KMS-11 (cell line): ENCODE results near the gene CHGA.

Experiments used
- H2AFZ ChIP-seq: fragments of 200-600 bp; sonication (generic); 2 replicates; pipeline ENCODE4 v1.6.1; 2016; ENCODE audit warnings: antibody characterized with exemption, mixed run types, low read depth
- H3K27ac ChIP-seq: fragments of 200-600 bp; sonication (generic); 2 replicates; pipeline ENCODE4 v1.6.1; 2016; ENCODE audit warnings: mild to moderate bottlenecking, mixed run types
- H3K27me3 ChIP-seq: fragments of 200-600 bp; sonication (generic); 2 replicates; pipeline ENCODE4 v1.6.1; 2017; ENCODE audit warnings: mild to moderate bottlenecking, low read depth, mixed run types, moderate library complexity; ENCODE audit not compliant: insufficient read depth
- H3K36me3 ChIP-seq: fragments of 200-600 bp; sonication (generic); 2 replicates; pipeline ENCODE4 v1.6.1; 2017; ENCODE audit warnings: mild to moderate bottlenecking, mixed run types; ENCODE audit not compliant: insufficient read depth
- H3K4me1 ChIP-seq: fragments of 200-600 bp; sonication (generic); 2 replicates; pipeline ENCODE4 v1.6.1; 2016; ENCODE audit warnings: mild to moderate bottlenecking, low read depth, mixed run types; ENCODE audit not compliant: poor library complexity, severe bottlenecking
- H3K4me2 ChIP-seq: fragments of 200-600 bp; sonication (generic); 2 replicates; pipeline ENCODE4 v1.7.0; 2016; ENCODE audit warnings: mild to moderate bottlenecking, mixed run types
- H3K4me3 ChIP-seq: fragments of 200-600 bp; sonication (generic); IDR thresholded peaks from 2 replicates; pipeline ENCODE4 v1.6.1; 2017; ENCODE audit warnings: low read depth, low read length, mixed read lengths; ENCODE audit not compliant: insufficient read depth
- H3K79me2 ChIP-seq: fragments of 200-600 bp; sonication (generic); 2 replicates; pipeline ENCODE4 v1.6.1; 2016; ENCODE audit warnings: low read depth, mixed run types; ENCODE audit not compliant: insufficient read depth
- H3K9ac ChIP-seq: fragments of 200-600 bp; sonication (generic); 2 replicates; pipeline ENCODE4 v1.6.1; 2016; ENCODE audit warnings: mild to moderate bottlenecking, mixed run types
- H4K20me1 ChIP-seq: fragments of 200-600 bp; sonication (generic); 2 replicates; pipeline ENCODE4 v1.6.1; 2016; ENCODE audit warnings: mild to moderate bottlenecking, mixed run types; ENCODE audit not compliant: insufficient read depth
- TF ChIP-seq, protein P1 (sequence below): fragments of 200-600 bp; sonication (generic); conservative IDR thresholded peaks from 2 replicates; pipeline ENCODE4 v1.6.1; 2017; ENCODE audit warnings: low read depth, mild to moderate bottlenecking, antibody characterized with exemption, low read length, moderate library complexity, mixed read lengths

The CHGA gene

DNA sequence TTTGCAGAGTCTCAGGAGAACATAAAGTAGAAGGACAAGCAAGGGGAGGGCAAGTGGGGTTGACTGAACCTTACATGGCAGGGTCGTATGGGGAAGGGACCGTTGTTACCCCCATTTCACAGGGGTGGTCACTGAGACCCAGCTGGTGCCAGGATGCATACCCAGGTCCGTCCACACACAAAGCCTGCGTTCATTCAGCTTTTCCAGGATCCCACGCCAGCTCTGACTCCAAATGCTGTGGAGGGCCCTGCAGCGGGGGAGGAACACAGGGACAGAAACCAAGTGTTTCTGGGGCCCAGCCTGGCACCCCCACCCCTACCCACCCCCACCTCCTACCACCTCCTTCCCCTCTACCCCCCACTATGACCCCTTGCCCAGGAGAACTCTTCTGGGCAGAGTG lies 16.5 kb upstream of the CHGA start:
- H3K27me3 ChIP-seq, result no peaks in the 10 kb centered on the region
- H3K79me2 ChIP-seq, result no peaks in the 10 kb centered on the region
- H3K4me2 ChIP-seq, result no peak overlapping the region
- H4K20me1 ChIP-seq, result no peaks in the 10 kb centered on the region
- H2AFZ ChIP-seq, result no peak overlapping the region
- TF ChIP-seq, protein P1, sequence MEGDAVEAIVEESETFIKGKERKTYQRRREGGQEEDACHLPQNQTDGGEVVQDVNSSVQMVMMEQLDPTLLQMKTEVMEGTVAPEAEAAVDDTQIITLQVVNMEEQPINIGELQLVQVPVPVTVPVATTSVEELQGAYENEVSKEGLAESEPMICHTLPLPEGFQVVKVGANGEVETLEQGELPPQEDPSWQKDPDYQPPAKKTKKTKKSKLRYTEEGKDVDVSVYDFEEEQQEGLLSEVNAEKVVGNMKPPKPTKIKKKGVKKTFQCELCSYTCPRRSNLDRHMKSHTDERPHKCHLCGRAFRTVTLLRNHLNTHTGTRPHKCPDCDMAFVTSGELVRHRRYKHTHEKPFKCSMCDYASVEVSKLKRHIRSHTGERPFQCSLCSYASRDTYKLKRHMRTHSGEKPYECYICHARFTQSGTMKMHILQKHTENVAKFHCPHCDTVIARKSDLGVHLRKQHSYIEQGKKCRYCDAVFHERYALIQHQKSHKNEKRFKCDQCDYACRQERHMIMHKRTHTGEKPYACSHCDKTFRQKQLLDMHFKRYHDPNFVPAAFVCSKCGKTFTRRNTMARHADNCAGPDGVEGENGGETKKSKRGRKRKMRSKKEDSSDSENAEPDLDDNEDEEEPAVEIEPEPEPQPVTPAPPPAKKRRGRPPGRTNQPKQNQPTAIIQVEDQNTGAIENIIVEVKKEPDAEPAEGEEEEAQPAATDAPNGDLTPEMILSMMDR, result no peak
- H3K27ac ChIP-seq, result no peak overlapping the region
- no peaks in the 10 kb centered on the region for H3K4me1 ChIP-seq
- no peaks in the 10 kb centered on the region for H3K36me3 ChIP-seq
- no peak overlapping the region for H3K9ac ChIP-seq
- no peak overlapping the region for H3K4me3 ChIP-seq

DNA sequence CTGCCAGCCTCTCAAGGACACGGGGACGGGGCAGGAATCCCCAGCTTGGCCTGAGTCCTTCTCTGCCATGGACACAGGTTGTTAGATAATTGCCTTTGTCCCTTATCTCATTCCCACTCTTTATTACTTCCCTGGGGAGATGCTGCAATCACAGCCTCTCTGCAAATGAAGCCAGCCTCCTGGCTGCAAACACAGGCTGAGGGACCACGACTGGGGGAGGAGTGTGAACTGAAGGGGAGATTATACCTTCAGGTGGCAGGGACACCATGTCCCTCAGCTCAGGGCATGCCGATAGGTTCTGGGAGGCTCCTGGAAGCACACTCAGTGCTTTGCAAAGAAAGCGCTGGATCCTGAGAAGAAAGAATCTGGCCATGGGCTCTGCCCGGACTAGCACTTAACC lies 16.1 kb upstream of the CHGA start:
- H2AFZ ChIP-seq, result no peak overlapping the region
- no peak overlapping the region for H3K9ac ChIP-seq
- H3K79me2 ChIP-seq, result no peaks in the 10 kb centered on the region
- no peak overlapping the region for H3K4me2 ChIP-seq
- H3K4me1 ChIP-seq, result no peaks in the 10 kb centered on the region
- H3K27me3 ChIP-seq, result no peaks in the 10 kb centered on the region
- no peak overlapping the region for H3K27ac ChIP-seq
- H4K20me1 ChIP-seq, result no peaks in the 10 kb centered on the region
- no peak overlapping the region for H3K4me3 ChIP-seq
- H3K36me3 ChIP-seq, result no peaks in the 10 kb centered on the region
- TF ChIP-seq, protein P1, result no peak

GRCh38 chr14:92907316-92907911 lies 15.5 kb upstream of the CHGA start:
- H2AFZ ChIP-seq, result no peak overlapping the region
- H3K4me1 ChIP-seq, result no peaks in the 10 kb centered on the region
- H4K20me1 ChIP-seq, result no peaks in the 10 kb centered on the region
- H3K27me3 ChIP-seq, result no peaks in the 10 kb centered on the region
- H3K27ac ChIP-seq, result no peak overlapping the region
- H3K9ac ChIP-seq, result no peak overlapping the region
- no peaks in the 10 kb centered on the region for H3K36me3 ChIP-seq
- TF ChIP-seq, protein P1, result no peak
- H3K79me2 ChIP-seq, result no peaks in the 10 kb centered on the region
- H3K4me2 ChIP-seq, result no peak overlapping the region
- no peak overlapping the region for H3K4me3 ChIP-seq

DNA sequence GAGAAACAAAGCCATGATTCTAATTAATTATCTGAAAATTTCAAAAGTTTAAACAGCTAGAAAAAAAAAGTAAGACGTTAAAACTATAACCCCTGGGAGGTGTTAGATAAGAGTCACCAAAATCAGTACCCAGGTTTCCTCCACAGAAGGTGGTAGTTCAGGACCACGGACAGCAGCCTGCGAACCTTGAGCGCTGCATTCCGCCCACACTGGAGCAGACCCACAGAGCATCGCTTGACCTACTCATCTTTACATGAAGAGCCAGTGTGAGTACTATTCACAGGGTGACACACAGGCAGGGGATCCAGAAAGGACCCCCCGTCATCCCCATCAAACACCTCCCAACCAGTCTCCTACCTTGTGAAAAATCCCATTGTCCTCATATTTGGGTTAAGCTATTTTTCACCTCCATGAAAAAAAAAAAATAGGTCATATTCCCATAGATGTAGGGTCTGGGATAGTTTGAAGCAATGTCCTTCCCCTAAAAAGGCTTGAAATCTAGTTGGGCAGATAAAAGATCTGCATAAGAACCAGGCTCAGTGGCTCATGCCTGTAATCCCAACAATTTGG lies 8.8 kb upstream of the CHGA start:
- Histone ChIP-seq H3K9ac (no peak overlapping the region), H3K36me3 (no peaks in the 10 kb centered on the region), H2AFZ (no peak overlapping the region), H3K4me3 (no peak overlapping the region), H3K79me2 (no peaks in the 10 kb centered on the region), H3K4me2 (no peak overlapping the region), H3K27me3 (no peaks in the 10 kb centered on the region), H4K20me1 (no peaks in the 10 kb centered on the region), H3K4me1 (no peaks in the 10 kb centered on the region), H3K27ac (no peak overlapping the region)
- TF ChIP-seq, protein P1, result no peak
